Stimulated activated CD4-positive, alpha-beta T cell treated with anti-CD3 and anti-CD28 coated beads, TNF-alpha, amount 100 ng/mL, for 24 hours (primary cell): Measurements from ENCODE around the gene DENR.

Experiments used
- DNase-seq, 3 experiments: peaks; one replicate each; pipeline ENCODE4 v3.0.0-alpha.2; 2020; ENCODE audit warnings: low read depth in 3 of 3

Gene DENR

DNA sequence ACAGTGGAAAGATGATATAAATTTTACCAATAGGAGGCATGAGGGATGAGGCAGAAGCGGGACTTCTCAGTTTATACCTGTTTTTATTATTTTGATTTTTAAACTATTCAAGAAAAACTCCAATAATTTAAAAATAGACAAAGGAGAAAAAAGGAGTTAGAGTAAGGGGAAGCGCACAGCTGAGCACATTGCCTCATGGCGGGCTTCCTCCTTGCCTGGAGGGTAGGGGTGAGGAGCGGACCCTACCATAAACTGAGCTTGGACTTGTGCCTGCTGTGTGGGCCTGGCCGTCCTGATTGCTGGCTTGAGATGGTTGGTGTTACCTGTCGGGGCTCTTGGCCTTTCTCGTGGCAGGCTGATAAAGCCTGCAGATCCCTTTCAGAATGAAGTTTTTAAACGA, 67.5 kb downstream of the DENR start:
- no peak for DNase-seq
